Putamen (tissue), 1 donor: Measurements from ENCODE around the gene SLC4A8.

Experiments
- DNase-seq: peaks from one replicate; pipeline ENCODE4 v3.0.0-alpha.2; 2016; ENCODE audit warnings: low spot score

Gene SLC4A8

GRCh38 chr12:51395283-51396230, 29.1 kb upstream of the SLC4A8 start:
- no peak for DNase-seq

- no peak for DNase-seq
Observed at GRCh38 chr12:51397670-51398069, 27.0 kb upstream of the SLC4A8 start.

GRCh38 chr12:51399891-51400290, 24.7 kb upstream of the SLC4A8 start:
- DNase-seq = no peak

- DNase-seq = no peak
Observed at GRCh38 chr12:51401020-51401419, 23.6 kb upstream of the SLC4A8 start.

GRCh38 chr12:51401486-51401885, 23.1 kb upstream of the SLC4A8 start:
- no peak for DNase-seq

GRCh38 chr12:51401900-51402299, 22.7 kb upstream of the SLC4A8 start:
- DNase-seq = no peak

- DNase-seq = no peak
Observed at GRCh38 chr12:51403159-51403558, 21.5 kb upstream of the SLC4A8 start.

GRCh38 chr12:51403681-51404136, 20.9 kb upstream of the SLC4A8 start:
- DNase-seq = no peak

GRCh38 chr12:51404627-51405026, 20.0 kb upstream of the SLC4A8 start:
- DNase-seq = no peak

- no peak for DNase-seq
Observed at GRCh38 chr12:51405801-51406207, 18.8 kb upstream of the SLC4A8 start.

- DNase-seq = no peak
Observed at GRCh38 chr12:51406290-51406689, 18.3 kb upstream of the SLC4A8 start.

GRCh38 chr12:51406859-51407258, 17.8 kb upstream of the SLC4A8 start:
- DNase-seq = no peak

- DNase-seq = no peak
Observed at GRCh38 chr12:51407604-51408003, 17.0 kb upstream of the SLC4A8 start.

- no peak for DNase-seq
Observed at GRCh38 chr12:51409846-51410245, 14.8 kb upstream of the SLC4A8 start.

GRCh38 chr12:51413149-51413548, 11.5 kb upstream of the SLC4A8 start:
- DNase-seq = no peak

- no peak for DNase-seq
Observed at GRCh38 chr12:51413791-51414190, 10.8 kb upstream of the SLC4A8 start.

- DNase-seq = no peak
Observed at GRCh38 chr12:51415931-51416330, 8.7 kb upstream of the SLC4A8 start.

- no peak for DNase-seq
Observed at GRCh38 chr12:51417826-51418225, 6.8 kb upstream of the SLC4A8 start.

GRCh38 chr12:51419425-51420193, 5.0 kb upstream of the SLC4A8 start:
- no peak for DNase-seq

- peak; percentile 83 for DNase-seq
Observed at GRCh38 chr12:51421266-51421884, 3.3 kb upstream of the SLC4A8 start.

GRCh38 chr12:51424094-51424661, 453 bp upstream of the SLC4A8 start:
- no peak for DNase-seq

GRCh38 chr12:51428256-51428655, 3.6 kb downstream of the SLC4A8 start:
- no peak for DNase-seq
